ENCODE measurements around the gene KIF6.
A peak's percentile ranks its signal among the peaks of the same experiment; 100 is the strongest.
"Not testable (repeated sequence)": the region's sequence is repeated elsewhere in the genome, so short reads cannot be mapped to it uniquely, and the experiment has no call there.

KIF6 gene

GRCh38 chr6:39755231-39755630 lies 30.0 kb upstream of the KIF6 start:
- H3K9me3 ChIP-seq (ENCODE audit: control insufficient read depth, low read length), result no peaks in the 10 kb centered on the region
- H3K4me3 ChIP-seq (ENCODE audit: extremely low read depth, insufficient read depth, low read length, poor library complexity, severe bottlenecking), result no peak overlapping the region
- H3K36me3 ChIP-seq (ENCODE audit: control insufficient read depth, insufficient read depth, low read length), result no peaks in the 10 kb centered on the region
- H3K4me1 ChIP-seq (ENCODE audit: control insufficient read depth, insufficient read depth, low read length, poor library complexity, severe bottlenecking), result peaks cover 5% of the 10 kb centered on the region
- WGBS, 2 experiments (ENCODE audit: insufficient coverage in 2 of 2), result no CpG with 5 or more reads among the region's 1 CpG
- no peak overlapping the region for H3K27ac ChIP-seq (ENCODE audit: low read depth, low read length, severe bottlenecking)

GRCh38 chr6:39754514-39755115 lies 29.4 kb upstream of the KIF6 start:
- Histone ChIP-seq H3K9me3 (ENCODE audit: control insufficient read depth, low read length) (no peaks in the 10 kb centered on the region), H3K4me1 (ENCODE audit: control insufficient read depth, insufficient read depth, low read length, poor library complexity, severe bottlenecking) (peaks cover 4% of the 10 kb centered on the region), H3K27ac (ENCODE audit: low read depth, low read length, severe bottlenecking) (no peak overlapping the region), H3K4me3 (ENCODE audit: extremely low read depth, insufficient read depth, low read length, poor library complexity, severe bottlenecking) (no peak overlapping the region), H3K36me3 (ENCODE audit: control insufficient read depth, insufficient read depth, low read length) (no peaks in the 10 kb centered on the region)
- WGBS, 2 experiments (ENCODE audit: insufficient coverage in 2 of 2), result 97 to 100% methylated on average over 3 of the region's 5 CpGs

DNA sequence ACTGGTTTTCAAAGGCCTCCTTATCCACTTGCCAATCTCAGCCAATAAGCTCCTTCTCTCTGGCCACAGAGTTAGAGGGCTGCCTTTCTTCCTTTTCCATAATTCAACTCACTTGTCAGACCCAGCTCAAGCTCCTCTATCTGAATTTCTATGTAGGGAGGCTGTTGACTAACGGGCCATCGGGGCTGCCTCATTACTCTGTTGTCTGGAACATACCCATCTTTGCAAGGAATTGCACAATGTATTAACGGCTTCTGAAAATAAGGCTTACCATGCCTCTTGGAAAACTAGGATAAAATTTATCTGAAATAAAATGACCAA lies 28.5 kb upstream of the KIF6 start:
- Histone ChIP-seq H3K9me3 (ENCODE audit: control insufficient read depth, low read length) (no peaks in the 10 kb centered on the region), H3K4me1 (ENCODE audit: control insufficient read depth, insufficient read depth, low read length, poor library complexity, severe bottlenecking) (no peaks in the 10 kb centered on the region), H3K27ac (ENCODE audit: low read depth, low read length, severe bottlenecking) (no peak overlapping the region), H3K36me3 (ENCODE audit: control insufficient read depth, insufficient read depth, low read length) (no peaks in the 10 kb centered on the region), H3K4me3 (ENCODE audit: extremely low read depth, insufficient read depth, low read length, poor library complexity, severe bottlenecking) (no peak overlapping the region)
- 87% methylated on average over 2 of the region's 3 CpGs; no CpG with 5 or more reads in 1 of the 2 experiments for WGBS, 2 experiments (ENCODE audit: insufficient coverage in 2 of 2)

GRCh38 chr6:39752835-39753724 lies 27.9 kb upstream of the KIF6 start:
- H3K27ac ChIP-seq (ENCODE audit: low read depth, low read length, severe bottlenecking), result no peak overlapping the region
- H3K4me1 ChIP-seq (ENCODE audit: control insufficient read depth, insufficient read depth, low read length, poor library complexity, severe bottlenecking), result no peaks in the 10 kb centered on the region
- WGBS, 2 experiments (ENCODE audit: insufficient coverage in 2 of 2), result 93 to 96% methylated on average over 10 to 12 of the region's 12 CpGs
- H3K36me3 ChIP-seq (ENCODE audit: control insufficient read depth, insufficient read depth, low read length), result no peaks in the 10 kb centered on the region
- H3K9me3 ChIP-seq (ENCODE audit: control insufficient read depth, low read length), result no peaks in the 10 kb centered on the region
- H3K4me3 ChIP-seq (ENCODE audit: extremely low read depth, insufficient read depth, low read length, poor library complexity, severe bottlenecking), result no peak overlapping the region

GRCh38 chr6:39746795-39747194 lies 21.6 kb upstream of the KIF6 start:
- WGBS, 2 experiments (ENCODE audit: insufficient coverage in 2 of 2), result no CpG with 5 or more reads among the region's 3 CpGs
- Histone ChIP-seq H3K36me3 (ENCODE audit: control insufficient read depth, insufficient read depth, low read length) (no peaks in the 10 kb centered on the region), H3K4me1 (ENCODE audit: control insufficient read depth, insufficient read depth, low read length, poor library complexity, severe bottlenecking) (no peaks in the 10 kb centered on the region), H3K9me3 (ENCODE audit: control insufficient read depth, low read length) (no peaks in the 10 kb centered on the region), H3K4me3 (ENCODE audit: extremely low read depth, insufficient read depth, low read length, poor library complexity, severe bottlenecking) (no peak overlapping the region), H3K27ac (ENCODE audit: low read depth, low read length, severe bottlenecking) (no peak overlapping the region)

GRCh38 chr6:39733704-39734103 lies 8.5 kb upstream of the KIF6 start:
- Histone ChIP-seq H3K9me3 (ENCODE audit: control insufficient read depth, low read length) (peaks cover 6% of the 10 kb centered on the region), H3K27ac (ENCODE audit: low read depth, low read length, severe bottlenecking) (no peak overlapping the region), H3K4me3 (ENCODE audit: extremely low read depth, insufficient read depth, low read length, poor library complexity, severe bottlenecking) (no peak overlapping the region), H3K4me1 (ENCODE audit: control insufficient read depth, insufficient read depth, low read length, poor library complexity, severe bottlenecking) (no peaks in the 10 kb centered on the region), H3K36me3 (ENCODE audit: control insufficient read depth, insufficient read depth, low read length) (no peaks in the 10 kb centered on the region)
- WGBS, 2 experiments (ENCODE audit: insufficient coverage in 2 of 2), result 60% methylated on average over 1 of the region's 2 CpGs; no CpG with 5 or more reads in 1 of the 2 experiments

- Histone ChIP-seq H3K4me3 (ENCODE audit: extremely low read depth, insufficient read depth, low read length, poor library complexity, severe bottlenecking) (no peak overlapping the region), H3K36me3 (ENCODE audit: control insufficient read depth, insufficient read depth, low read length) (no peaks in the 10 kb centered on the region), H3K27ac (ENCODE audit: low read depth, low read length, severe bottlenecking) (no peak overlapping the region), H3K4me1 (ENCODE audit: control insufficient read depth, insufficient read depth, low read length, poor library complexity, severe bottlenecking) (no peaks in the 10 kb centered on the region), H3K9me3 (ENCODE audit: control insufficient read depth, low read length) (peaks cover 6% of the 10 kb centered on the region)
- WGBS, 2 experiments (ENCODE audit: insufficient coverage in 2 of 2), result 83% methylated on average over 4 of the region's 6 CpGs
Measured at GRCh38 chr6:39731565-39731964, 6.4 kb upstream of the KIF6 start.

DNA sequence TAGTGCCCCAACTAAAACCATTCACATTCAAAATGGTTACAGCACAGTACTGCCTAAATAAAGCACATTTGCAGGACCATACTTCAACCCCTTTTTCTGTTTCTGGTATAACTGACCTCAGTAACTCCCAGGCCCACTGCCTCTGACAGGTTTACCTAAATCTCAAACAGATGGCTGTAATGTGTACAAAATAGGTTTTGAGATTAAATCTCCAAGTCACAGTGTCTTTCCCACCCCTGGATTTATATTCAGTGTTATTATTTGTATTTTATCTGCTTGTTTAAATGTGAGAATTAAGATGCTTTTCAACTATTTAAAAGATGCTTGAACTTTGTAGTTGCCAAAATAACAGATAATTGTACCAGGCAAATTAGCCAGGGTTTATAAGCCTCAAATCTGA lies 4.7 kb upstream of the KIF6 start:
- no peak overlapping the region for H3K4me3 ChIP-seq (ENCODE audit: extremely low read depth, insufficient read depth, low read length, poor library complexity, severe bottlenecking)

GRCh38 chr6:39725632-39725997 lies 407 bp upstream of the KIF6 start:
- Histone ChIP-seq H3K4me3 (ENCODE audit: extremely low read depth, insufficient read depth, low read length, poor library complexity, severe bottlenecking) (peak overlapping the region; percentile 64), H3K36me3 (ENCODE audit: control insufficient read depth, insufficient read depth, low read length) (no peaks in the 10 kb centered on the region), H3K9me3 (ENCODE audit: control insufficient read depth, low read length) (no peaks in the 10 kb centered on the region), H3K27ac (ENCODE audit: low read depth, low read length, severe bottlenecking) (no peak overlapping the region), H3K4me1 (ENCODE audit: control insufficient read depth, insufficient read depth, low read length, poor library complexity, severe bottlenecking) (no peaks in the 10 kb centered on the region)
- 69 to 75% methylated on average over 14 of the region's 14 CpGs for WGBS, 2 experiments (ENCODE audit: insufficient coverage in 2 of 2)

More for the DNA sequence above, 4.7 kb upstream of the KIF6 start:
- no peak overlapping the region for H3K27ac ChIP-seq (ENCODE audit: low read depth, low read length, severe bottlenecking)
- H3K36me3 ChIP-seq (ENCODE audit: control insufficient read depth, insufficient read depth, low read length), result no peaks in the 10 kb centered on the region
- no peaks in the 10 kb centered on the region for H3K9me3 ChIP-seq (ENCODE audit: control insufficient read depth, low read length)
- no peaks in the 10 kb centered on the region for H3K4me1 ChIP-seq (ENCODE audit: control insufficient read depth, insufficient read depth, low read length, poor library complexity, severe bottlenecking)

GRCh38 chr6:39723350-39723749 lies 1.9 kb downstream of the KIF6 start:
- H3K27ac ChIP-seq (ENCODE audit: low read depth, low read length, severe bottlenecking); H3K9me3 ChIP-seq (ENCODE audit: control insufficient read depth, low read length); H3K4me1 ChIP-seq (ENCODE audit: control insufficient read depth, insufficient read depth, low read length, poor library complexity, severe bottlenecking); H3K36me3 ChIP-seq (ENCODE audit: control insufficient read depth, insufficient read depth, low read length); H3K4me3 ChIP-seq (ENCODE audit: extremely low read depth, insufficient read depth, low read length, poor library complexity, severe bottlenecking): not testable (repeated sequence)
- WGBS, 2 experiments (ENCODE audit: insufficient coverage in 2 of 2), result 80% methylated on average over 1 of the region's 4 CpGs; no CpG with 5 or more reads in 1 of the 2 experiments

DNA sequence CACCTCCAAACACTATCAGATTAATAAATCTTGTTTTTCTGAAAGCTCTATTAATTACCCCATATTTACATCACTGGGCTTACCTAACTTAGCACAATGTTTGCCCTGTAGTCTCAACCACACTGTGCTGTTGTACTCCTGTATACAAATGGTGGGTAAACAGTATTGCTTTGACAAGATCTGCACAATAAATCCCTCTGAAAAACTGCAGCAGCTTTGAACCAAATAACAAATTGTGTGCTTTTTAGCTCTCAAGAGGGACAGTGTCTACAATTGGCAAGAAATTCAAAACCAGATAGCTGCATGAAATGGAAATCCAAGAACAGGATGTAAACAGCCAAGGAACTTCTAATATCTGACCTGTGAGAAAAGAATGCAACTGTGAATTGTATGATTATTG lies 10.4 kb downstream of the KIF6 start:
- H3K27ac ChIP-seq (ENCODE audit: low read depth, low read length, severe bottlenecking), result no peak overlapping the region
- no peaks in the 10 kb centered on the region for H3K9me3 ChIP-seq (ENCODE audit: control insufficient read depth, low read length)
- no peaks in the 10 kb centered on the region for H3K36me3 ChIP-seq (ENCODE audit: control insufficient read depth, insufficient read depth, low read length)

More for the DNA sequence above, 10.4 kb downstream of the KIF6 start:
- H3K4me1 ChIP-seq (ENCODE audit: control insufficient read depth, insufficient read depth, low read length, poor library complexity, severe bottlenecking), result no peaks in the 10 kb centered on the region
- H3K4me3 ChIP-seq (ENCODE audit: extremely low read depth, insufficient read depth, low read length, poor library complexity, severe bottlenecking), result no peak overlapping the region

All from mesodermal cell (in vitro differentiated cells).